ENCODE results near the gene ITPR2.

- TF ChIP-seq CTCF (IDR thresholded peaks at IDR 0.05): no peak
- no peak for TF ChIP-seq POLR2A (IDR thresholded peaks at IDR 0.05)
These were observed 209.9 kb downstream of the ITPR2 start for GRCh38 chr12:26623136-26623535.
